Kidney epithelial cell (primary cell): ENCODE measurements around the gene SRPK1. TPM values are rescaled to one million over a fixed set of nuclear protein-coding genes. Genes with fewer than 3 reads are reported as not detected.

Experiments
- DNase-seq: peaks from one replicate; pipeline ENCODE4 v3.0.0-alpha.2; 2010; ENCODE audit warnings: low read depth
- H3K27me3 ChIP-seq: 2 replicates; pipeline ENCODE4 v1.6.0; 2011; ENCODE audit warnings: low read length; ENCODE audit not compliant: control insufficient read depth, insufficient read depth
- H3K36me3 ChIP-seq: 2 replicates; pipeline ENCODE4 v1.5.1; 2011; ENCODE audit warnings: low read length; ENCODE audit not compliant: control insufficient read depth, insufficient read depth
- H3K4me3 ChIP-seq: 2 replicates; pipeline ENCODE4 v1.5.1; 2011; ENCODE audit warnings: low read depth, mild to moderate bottlenecking, control low read depth, low read length
- CTCF ChIP-seq: IDR thresholded peaks from 2 replicates; pipeline ENCODE4 v1.5.1; 2011; ENCODE audit warnings: mild to moderate bottlenecking, moderate library complexity, low read length, control low read depth, inconsistent platforms; ENCODE audit not compliant: insufficient read depth, poor library complexity, severe bottlenecking
- total RNA-seq: library from RNA; depleted of rRNA; stranded (reverse); fragments of >200 nt; gene quantifications from 2 replicates; pipeline ENCODE4 v1.2.3, GENCODE V29; 2015

Gene SRPK1
- total RNA-seq, 1 donor from 2014 or later = 88.8 TPM

DNA sequence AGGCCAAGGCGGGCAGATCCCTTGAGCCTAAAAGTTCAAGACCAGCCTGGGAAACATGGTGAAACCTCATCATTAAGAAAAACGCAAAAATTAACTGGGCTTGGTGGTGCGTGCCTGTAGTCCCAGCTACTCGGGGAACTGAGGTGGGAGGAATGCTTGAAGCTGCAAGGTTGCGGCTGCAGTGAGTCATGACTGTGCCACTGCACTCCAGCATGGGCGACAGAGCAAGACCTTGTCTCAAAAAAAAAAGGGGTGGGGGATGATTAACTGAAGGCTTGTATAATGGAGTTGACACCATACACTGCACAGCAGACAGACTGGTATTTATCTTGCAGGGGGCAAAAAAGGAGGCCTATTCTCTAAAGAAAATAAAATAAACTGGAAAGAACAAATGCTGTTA lies 27.7 kb downstream of the SRPK1 start:
- Histone ChIP-seq H3K4me3 (no peak overlapping the region), H3K27me3 (no peaks in the 10 kb centered on the region), H3K36me3 (no peaks in the 10 kb centered on the region)
- TF ChIP-seq CTCF = no peak
- peak; percentile 75 for DNase-seq

GRCh38 chr6:35892482-35892881 lies 28.4 kb downstream of the SRPK1 start:
- DNase-seq = no peak
- no peaks in the 10 kb centered on the region for H3K36me3 ChIP-seq
- TF ChIP-seq CTCF = no peak
- no peaks in the 10 kb centered on the region for H3K27me3 ChIP-seq
- H3K4me3 ChIP-seq = no peak overlapping the region

GRCh38 chr6:35879151-35879550 lies 41.7 kb downstream of the SRPK1 start:
- TF ChIP-seq CTCF = no peak
- no peak overlapping the region for H3K4me3 ChIP-seq
- no peaks in the 10 kb centered on the region for H3K36me3 ChIP-seq
- no peaks in the 10 kb centered on the region for H3K27me3 ChIP-seq
- DNase-seq = no peak

- no peak for TF ChIP-seq CTCF
- no peak for DNase-seq
- no peaks in the 10 kb centered on the region for H3K27me3 ChIP-seq
- no peak overlapping the region for H3K4me3 ChIP-seq
- H3K36me3 ChIP-seq = no peaks in the 10 kb centered on the region
These were observed 44.0 kb downstream of the SRPK1 start for GRCh38 chr6:35876902-35877301.

DNA sequence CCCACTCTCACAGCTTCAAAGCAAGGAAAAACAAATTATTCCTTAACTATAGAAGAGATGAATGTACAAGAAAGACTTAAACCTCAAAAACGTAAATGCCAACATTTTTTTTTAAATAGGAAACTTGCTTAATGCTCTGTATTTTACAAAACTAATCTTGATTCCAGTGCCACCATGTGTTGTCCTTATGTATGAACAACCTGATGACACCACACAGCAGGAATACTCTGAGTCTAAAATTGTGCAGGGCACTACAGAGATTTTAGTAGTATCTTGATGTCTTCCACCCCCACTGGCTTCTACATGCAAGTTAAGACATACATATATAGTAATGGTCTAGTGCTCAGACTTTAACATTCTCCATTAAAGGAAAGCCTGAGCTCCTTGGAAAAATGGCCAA lies 46.2 kb downstream of the SRPK1 start:
- Histone ChIP-seq H3K36me3 (no peaks in the 10 kb centered on the region), H3K4me3 (no peak overlapping the region), H3K27me3 (no peaks in the 10 kb centered on the region)
- TF ChIP-seq CTCF = no peak
- DNase-seq = no peak

GRCh38 chr6:35859367-35859766 lies 61.5 kb downstream of the SRPK1 start:
- Histone ChIP-seq H3K27me3 (no peaks in the 10 kb centered on the region), H3K36me3 (no peaks in the 10 kb centered on the region), H3K4me3 (no peak overlapping the region)
- TF ChIP-seq CTCF = no peak
- no peak for DNase-seq
